ENCODE measurements around the gene EFCAB5.
A peak's percentile ranks its signal among the peaks of the same experiment; 100 is the strongest.
"Not testable (repeated sequence)": the region's sequence is repeated elsewhere in the genome, so short reads cannot be mapped to it uniquely, and the experiment has no call there.

Gene EFCAB5

DNA sequence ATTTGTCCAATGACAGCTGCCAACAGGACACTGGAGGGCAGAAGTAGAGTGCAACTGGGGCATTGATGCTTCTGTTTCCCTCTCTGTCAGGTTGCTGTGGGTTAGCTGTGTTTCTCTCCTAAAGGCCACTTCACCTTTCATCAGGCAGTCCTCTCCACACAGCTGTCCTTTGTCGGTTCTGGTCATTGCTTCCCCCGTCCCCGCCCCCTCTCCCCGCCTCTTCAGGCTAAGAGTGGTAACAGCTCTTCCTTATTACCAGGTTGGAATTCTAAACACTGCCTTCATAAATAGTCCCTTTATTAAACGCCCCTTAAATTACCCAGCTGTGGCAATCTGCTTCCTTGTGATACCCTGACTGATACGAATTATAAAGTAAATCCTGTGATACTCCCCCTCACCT is 143.4 kb downstream of the EFCAB5 start:
- DNase-seq (ENCODE audit: low read depth), result no peak
- H3K4me3 ChIP-seq (ENCODE audit: low read length), result no peak overlapping the region
- TF ChIP-seq, protein P1, sequence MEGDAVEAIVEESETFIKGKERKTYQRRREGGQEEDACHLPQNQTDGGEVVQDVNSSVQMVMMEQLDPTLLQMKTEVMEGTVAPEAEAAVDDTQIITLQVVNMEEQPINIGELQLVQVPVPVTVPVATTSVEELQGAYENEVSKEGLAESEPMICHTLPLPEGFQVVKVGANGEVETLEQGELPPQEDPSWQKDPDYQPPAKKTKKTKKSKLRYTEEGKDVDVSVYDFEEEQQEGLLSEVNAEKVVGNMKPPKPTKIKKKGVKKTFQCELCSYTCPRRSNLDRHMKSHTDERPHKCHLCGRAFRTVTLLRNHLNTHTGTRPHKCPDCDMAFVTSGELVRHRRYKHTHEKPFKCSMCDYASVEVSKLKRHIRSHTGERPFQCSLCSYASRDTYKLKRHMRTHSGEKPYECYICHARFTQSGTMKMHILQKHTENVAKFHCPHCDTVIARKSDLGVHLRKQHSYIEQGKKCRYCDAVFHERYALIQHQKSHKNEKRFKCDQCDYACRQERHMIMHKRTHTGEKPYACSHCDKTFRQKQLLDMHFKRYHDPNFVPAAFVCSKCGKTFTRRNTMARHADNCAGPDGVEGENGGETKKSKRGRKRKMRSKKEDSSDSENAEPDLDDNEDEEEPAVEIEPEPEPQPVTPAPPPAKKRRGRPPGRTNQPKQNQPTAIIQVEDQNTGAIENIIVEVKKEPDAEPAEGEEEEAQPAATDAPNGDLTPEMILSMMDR (IDR thresholded peaks at IDR 0.05; ENCODE audit: insufficient read depth, low read depth, low read length, missing control alignments), result no peak

DNA sequence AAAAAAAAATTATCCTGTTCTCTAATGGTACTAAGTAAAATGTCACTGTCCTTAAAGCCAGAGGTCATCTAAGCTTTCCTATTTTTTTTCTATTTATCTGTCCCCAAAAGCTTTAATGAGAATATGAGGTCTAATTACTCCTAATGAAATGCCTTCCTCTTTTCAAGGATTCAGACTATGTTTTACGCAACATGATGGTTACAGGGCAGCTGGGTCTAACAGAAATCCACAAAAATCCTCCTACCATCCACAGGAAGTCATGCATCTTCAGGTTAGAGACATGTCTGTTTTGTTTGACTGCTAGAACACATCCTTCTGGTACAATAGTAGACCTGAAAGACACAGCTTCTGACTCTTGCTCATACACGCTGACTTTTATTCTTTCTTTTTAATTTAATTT is 145.5 kb downstream of the EFCAB5 start:
- no peak overlapping the region for H3K4me3 ChIP-seq (ENCODE audit: low read length)
- TF ChIP-seq, protein P1 (IDR thresholded peaks at IDR 0.05; ENCODE audit: insufficient read depth, low read depth, low read length, missing control alignments), result no peak
- no peak for DNase-seq (ENCODE audit: low read depth)

DNA sequence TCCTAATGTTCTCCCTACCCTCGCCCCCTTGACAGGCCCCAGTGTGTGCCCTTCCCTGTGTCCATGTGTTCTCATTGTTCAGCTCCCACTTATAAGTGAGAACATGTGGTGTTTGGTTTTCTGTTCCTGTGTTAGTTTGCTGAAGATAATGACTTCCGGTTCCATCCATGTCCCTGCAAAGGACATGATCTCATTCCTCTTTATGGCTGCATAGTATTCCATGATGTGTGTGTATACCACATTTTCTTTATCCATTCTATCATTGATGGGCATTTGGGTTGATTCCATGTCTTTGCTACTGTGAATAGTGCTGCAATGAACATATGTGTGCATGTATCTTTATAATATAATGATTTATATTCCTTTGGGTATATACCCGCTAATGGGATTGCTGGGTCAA is 146.0 kb downstream of the EFCAB5 start:
- not testable (repeated sequence) for H3K4me3 ChIP-seq (ENCODE audit: low read length); DNase-seq (ENCODE audit: low read depth)

DNA sequence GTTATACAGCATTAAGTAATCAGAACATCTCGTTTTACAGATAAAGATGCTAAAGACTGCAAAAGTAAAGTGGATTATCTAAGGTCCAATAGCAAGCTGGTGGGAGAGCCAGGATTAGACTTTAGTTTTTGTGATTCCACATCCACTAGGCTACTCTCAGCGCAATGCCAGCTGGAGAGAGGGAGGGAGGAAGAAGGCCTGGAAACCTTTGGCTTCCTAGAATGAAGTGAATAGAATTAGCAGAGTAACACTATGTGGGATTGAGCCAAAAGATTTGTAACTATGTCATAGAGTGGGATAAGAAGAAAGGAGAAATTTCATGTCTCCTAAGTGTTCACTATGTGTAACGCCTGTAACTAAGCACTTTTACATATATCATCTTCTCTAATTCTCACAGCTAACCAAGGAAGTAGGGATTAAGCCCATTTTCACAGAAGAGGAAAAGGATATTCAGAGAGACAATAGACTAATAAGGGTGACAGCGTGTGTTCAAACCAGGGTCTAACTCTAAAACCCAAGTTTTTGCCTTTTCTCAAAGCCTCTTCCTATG is 149.8 kb downstream of the EFCAB5 start:
- TF ChIP-seq, protein P1 (IDR thresholded peaks at IDR 0.05; ENCODE audit: insufficient read depth, low read depth, low read length, missing control alignments), result no peak
- no peak overlapping the region for H3K4me3 ChIP-seq (ENCODE audit: low read length)
- DNase-seq (ENCODE audit: low read depth), result no peak

DNA sequence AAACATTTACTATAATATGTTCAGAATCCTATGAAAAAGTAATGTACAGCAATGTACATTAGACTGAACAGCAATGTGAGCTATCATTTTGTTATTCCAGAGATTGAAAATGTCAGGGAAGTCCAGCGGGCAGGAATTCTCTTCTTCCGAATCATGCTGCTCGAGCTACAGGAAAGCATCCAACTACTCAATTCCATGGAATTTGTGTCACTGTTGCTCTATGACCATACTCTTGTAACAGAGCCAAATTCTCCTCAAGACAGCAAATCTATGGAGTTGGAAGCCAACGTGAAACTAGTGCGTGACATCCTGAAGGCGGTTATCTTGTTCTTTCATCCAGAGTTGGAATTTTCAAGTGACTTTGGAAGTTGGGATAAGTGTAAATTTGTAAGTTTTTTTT is 150.3 kb downstream of the EFCAB5 start:
- H3K4me3 ChIP-seq (ENCODE audit: low read length), result no peak overlapping the region
- peak; percentile 31 for DNase-seq (ENCODE audit: low read depth)
- TF ChIP-seq, protein P1 (IDR thresholded peaks at IDR 0.05; ENCODE audit: insufficient read depth, low read depth, low read length, missing control alignments), result no peak

DNA sequence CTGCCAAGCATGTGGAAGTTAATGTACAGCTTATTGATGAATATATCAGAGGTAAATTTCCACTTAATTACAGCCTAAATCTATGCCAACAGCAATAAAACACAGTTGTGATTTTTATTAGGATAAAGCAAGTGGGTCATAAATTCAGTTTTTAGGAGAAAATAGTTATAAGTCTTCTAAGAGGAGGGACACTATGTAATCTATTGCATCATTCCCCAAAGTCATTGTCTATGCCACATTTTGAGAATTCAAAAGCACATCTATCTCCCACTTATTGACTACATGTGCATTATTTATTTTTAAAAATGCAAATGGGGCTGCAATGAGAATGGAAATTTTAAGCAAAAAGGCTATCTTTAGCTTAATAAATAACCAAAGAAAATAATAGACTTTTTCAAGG is 151.5 kb downstream of the EFCAB5 start:
- H3K4me3 ChIP-seq (ENCODE audit: low read length), result no peak overlapping the region
- TF ChIP-seq, protein P1 (IDR thresholded peaks at IDR 0.05; ENCODE audit: insufficient read depth, low read depth, low read length, missing control alignments), result no peak
- no peak for DNase-seq (ENCODE audit: low read depth)

DNA sequence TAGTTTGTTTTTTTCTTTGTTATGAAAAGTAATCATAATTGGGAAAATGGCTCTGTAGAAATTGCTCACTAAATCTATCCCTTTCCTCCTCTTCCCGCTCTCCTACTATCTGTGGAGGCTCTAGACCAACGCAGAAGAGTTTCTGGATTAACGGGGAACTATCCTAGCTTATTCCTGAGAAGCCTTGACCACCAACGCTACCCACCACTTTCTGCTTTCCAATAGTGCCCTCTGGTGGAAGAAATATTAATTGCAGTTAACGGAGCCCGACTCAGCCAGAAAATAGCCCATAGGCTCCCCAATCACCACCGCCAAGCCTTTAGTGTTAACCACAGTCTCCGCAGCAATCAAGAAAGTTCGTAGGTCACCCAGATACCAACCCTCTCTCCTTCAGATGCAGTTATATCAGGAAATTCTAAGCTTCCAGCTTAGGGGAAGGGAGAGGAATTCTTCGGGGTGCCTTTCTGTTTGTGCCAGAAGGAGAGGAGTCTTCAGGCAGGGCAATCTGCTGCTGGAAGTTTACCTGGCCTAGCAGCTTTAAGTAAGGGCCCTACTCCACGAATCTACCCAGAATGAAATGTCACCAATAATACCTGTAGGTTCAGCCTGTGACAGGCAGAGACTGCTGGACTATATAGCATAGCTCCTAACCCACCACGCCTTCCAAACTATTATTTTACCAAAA is 152.2 kb downstream of the EFCAB5 start:
- TF ChIP-seq, protein P1 (IDR thresholded peaks at IDR 0.05; ENCODE audit: insufficient read depth, low read depth, low read length, missing control alignments), result peak; percentile 77
- H3K4me3 ChIP-seq (ENCODE audit: low read length), result no peak overlapping the region
- peak; percentile 54 for DNase-seq (ENCODE audit: low read depth)
